Measurements from ENCODE around the gene USF1. TPM values are rescaled to one million over a fixed set of nuclear protein-coding genes. Genes with fewer than 3 reads are reported as not detected.

USF1 gene
- polyA plus RNA-seq, 1 of the 3 experiments (the other 2 are of a cell fraction): 43.1 TPM

DNA sequence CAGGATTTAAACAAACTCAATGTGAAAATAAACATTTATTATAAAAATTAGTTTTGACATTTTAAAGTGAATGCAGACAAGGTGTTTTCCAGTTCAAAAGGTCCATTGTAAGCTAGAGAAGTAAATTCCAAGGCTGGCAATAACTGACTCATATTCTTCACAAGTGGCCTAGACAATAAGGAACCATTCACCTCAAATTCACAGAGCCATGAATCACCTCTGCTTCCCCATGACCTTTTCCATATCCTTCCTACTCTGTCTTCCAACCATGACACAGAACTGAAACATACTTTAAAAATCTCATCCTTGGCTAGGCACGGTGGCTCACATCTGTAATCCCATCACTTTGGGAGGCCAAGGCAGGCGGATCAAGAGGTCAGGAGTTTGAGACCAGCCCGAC lies 49.6 kb downstream of the USF1 start (continued):
- TF ChIP-seq PBX3 (IDR thresholded peaks at IDR 0.05) (peak; percentile 77), NRF1 (IDR thresholded peaks at IDR 0.05; ENCODE audit: low read depth, low read length) (no peak), TAF1 (IDR thresholded peaks at IDR 0.05; ENCODE audit: borderline replicate concordance, low read depth, low read length) (no peak), JUND (IDR thresholded peaks at IDR 0.05) (peak; percentile 27; the same call in 1 of the 2 replicates), EZH2phosphoT487 (IDR thresholded peaks at IDR 0.05; ENCODE audit: borderline replicate concordance, low read depth) (no peak), RAD21 (IDR thresholded peaks at IDR 0.05; ENCODE audit: low read length) (no peak), GATA2 (CRISPR knock-in tag; IDR thresholded peaks at IDR 0.05) (no peak), RCOR1 (IDR thresholded peaks at IDR 0.05; ENCODE audit: low read length) (no peak), FOXJ3 (CRISPR knock-in tag; IDR thresholded peaks at IDR 0.05) (no peak), SMC3 (IDR thresholded peaks at IDR 0.05; ENCODE audit: low read depth, low read length) (no peak), MEF2A (IDR thresholded peaks at IDR 0.05; ENCODE audit: borderline replicate concordance, low read depth) (no peak), FOXM1 (IDR thresholded peaks at IDR 0.05; ENCODE audit: low read depth) (no peak), NFIC (IDR thresholded peaks at IDR 0.05; ENCODE audit: borderline replicate concordance) (no peak), REST (IDR thresholded peaks at IDR 0.05; ENCODE audit: low read depth, low read length) (no peak), ZBTB33 (IDR thresholded peaks at IDR 0.05; ENCODE audit: borderline replicate concordance, low read depth) (no peak)
- TF ChIP-seq, protein P1, sequence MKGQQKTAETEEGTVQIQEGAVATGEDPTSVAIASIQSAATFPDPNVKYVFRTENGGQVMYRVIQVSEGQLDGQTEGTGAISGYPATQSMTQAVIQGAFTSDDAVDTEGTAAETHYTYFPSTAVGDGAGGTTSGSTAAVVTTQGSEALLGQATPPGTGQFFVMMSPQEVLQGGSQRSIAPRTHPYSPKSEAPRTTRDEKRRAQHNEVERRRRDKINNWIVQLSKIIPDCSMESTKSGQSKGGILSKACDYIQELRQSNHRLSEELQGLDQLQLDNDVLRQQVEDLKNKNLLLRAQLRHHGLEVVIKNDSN (IDR thresholded peaks at IDR 0.05; ENCODE audit: borderline replicate concordance, low read depth): peak; percentile 26; the same call in 1 of the 2 replicates
